Measurements from ENCODE around the gene NEK6. TPM values are rescaled to one million over a fixed set of nuclear protein-coding genes. Genes with fewer than 3 reads are reported as not detected.

The NEK6 gene
- total RNA-seq, 2 experiments from 2014 or later, result 0.89 to 1.7 TPM

DNA sequence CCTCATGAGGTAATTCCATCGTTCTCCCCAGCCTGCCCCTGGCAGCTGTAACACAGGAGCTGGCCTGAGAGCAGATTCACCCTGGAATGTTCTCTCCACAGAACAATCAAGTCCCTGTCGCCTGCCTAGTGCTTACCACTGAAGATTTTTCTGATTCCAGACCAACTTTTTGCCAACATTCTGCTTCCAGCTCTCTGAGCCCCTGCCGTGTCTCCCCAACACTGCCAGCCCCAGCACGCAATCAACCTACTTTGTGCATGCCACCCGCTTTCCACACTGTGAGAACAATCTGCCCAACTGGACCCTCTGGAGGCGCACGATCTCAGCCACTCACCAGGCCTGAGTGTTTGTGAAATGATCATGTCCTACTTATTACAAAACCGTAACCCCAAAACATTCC is 94.9 kb downstream of the NEK6 start:
- intact Hi-C loops (cut with DNase I, micrococcal nuclease), result no loop called here
- H3K36me3 ChIP-seq (ENCODE audit: insufficient read depth, low read length), result peaks cover 75% of the 10 kb centered on the region

DNA sequence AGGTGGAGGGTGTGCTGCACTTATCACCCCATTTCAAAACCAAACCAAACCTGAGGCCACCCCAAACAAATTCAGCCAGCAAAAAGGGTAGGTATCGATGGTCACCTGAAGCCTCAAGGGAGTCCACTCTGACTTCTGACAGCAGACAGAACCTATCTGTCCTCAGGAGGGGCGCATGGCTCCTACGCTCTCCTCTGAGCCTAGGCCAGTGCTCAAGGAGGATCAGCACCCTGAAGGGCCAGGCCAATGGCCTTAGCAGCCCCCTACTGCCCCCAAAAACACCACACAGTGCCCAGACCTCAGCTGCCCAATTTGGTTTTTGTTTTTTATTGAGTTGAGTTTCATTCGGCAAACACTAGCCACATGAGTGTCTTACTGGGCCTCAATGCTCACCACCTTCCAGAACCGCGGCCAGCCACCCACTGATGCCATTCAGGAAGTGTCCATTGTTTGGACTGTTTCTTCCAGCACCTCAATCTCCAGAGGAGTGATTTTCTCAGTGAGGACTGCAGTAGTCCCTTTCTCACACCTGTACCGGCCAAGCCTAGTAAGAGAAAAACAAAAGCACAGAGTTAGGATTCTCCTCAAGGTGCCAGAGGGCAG is 95.5 kb downstream of the NEK6 start:
- Mint-ChIP-seq H3K27me3 (no peaks in the 10 kb centered on the region), H3K27ac (no peak overlapping the region), H3K9me3 (no peaks in the 10 kb centered on the region), H3K4me1 (ENCODE audit: low read depth) (peaks cover 13% of the 10 kb centered on the region), H3K4me3 (no peak overlapping the region), H3K36me3 (ENCODE audit: low read depth) (peaks cover 83% of the 10 kb centered on the region)
- H3K4me1 ChIP-seq (ENCODE audit: insufficient read depth, low read length), result peaks cover 11% of the 10 kb centered on the region
- CTCF ChIA-PET, result no interaction called here
- H3K4me3 ChIP-seq (ENCODE audit: low read length), result no peak overlapping the region
- TF ChIP-seq, protein P1, sequence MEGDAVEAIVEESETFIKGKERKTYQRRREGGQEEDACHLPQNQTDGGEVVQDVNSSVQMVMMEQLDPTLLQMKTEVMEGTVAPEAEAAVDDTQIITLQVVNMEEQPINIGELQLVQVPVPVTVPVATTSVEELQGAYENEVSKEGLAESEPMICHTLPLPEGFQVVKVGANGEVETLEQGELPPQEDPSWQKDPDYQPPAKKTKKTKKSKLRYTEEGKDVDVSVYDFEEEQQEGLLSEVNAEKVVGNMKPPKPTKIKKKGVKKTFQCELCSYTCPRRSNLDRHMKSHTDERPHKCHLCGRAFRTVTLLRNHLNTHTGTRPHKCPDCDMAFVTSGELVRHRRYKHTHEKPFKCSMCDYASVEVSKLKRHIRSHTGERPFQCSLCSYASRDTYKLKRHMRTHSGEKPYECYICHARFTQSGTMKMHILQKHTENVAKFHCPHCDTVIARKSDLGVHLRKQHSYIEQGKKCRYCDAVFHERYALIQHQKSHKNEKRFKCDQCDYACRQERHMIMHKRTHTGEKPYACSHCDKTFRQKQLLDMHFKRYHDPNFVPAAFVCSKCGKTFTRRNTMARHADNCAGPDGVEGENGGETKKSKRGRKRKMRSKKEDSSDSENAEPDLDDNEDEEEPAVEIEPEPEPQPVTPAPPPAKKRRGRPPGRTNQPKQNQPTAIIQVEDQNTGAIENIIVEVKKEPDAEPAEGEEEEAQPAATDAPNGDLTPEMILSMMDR (IDR thresholded peaks at IDR 0.05), result no peak
- H3K27ac ChIP-seq (ENCODE audit: low read depth in 1 of 2, low read length in 2 of 2), result no peak overlapping the region
- intact Hi-C loops (cut with DNase I, micrococcal nuclease), result no loop called here
- H3K9me3 ChIP-seq (ENCODE audit: control insufficient read depth in 1 of 2, insufficient read depth in 1 of 2, low read length in 2 of 2), result no peaks in the 10 kb centered on the region
- H3K27me3 ChIP-seq (ENCODE audit: control insufficient read depth in 1 of 2, insufficient read depth in 2 of 2, low read length in 2 of 2), result no peaks in the 10 kb centered on the region
- DNase-seq (no peak), ATAC-seq (ENCODE audit: poor library complexity) (no peak)
- POLR2A ChIA-PET, result no interaction called here
- peaks cover 75% of the 10 kb centered on the region for H3K36me3 ChIP-seq (ENCODE audit: insufficient read depth, low read length)

More for the DNA sequence above, 94.9 kb downstream of the NEK6 start:
- H3K36me3 Mint-ChIP-seq (ENCODE audit: low read depth), result peaks cover 87% of the 10 kb centered on the region
- H3K9me3 Mint-ChIP-seq, result no peaks in the 10 kb centered on the region
- H3K4me3 Mint-ChIP-seq, result no peak overlapping the region
- no peak for ATAC-seq (ENCODE audit: poor library complexity)
- TF ChIP-seq, protein P1 (IDR thresholded peaks at IDR 0.05), result no peak
- POLR2A ChIA-PET, result no interaction called here
- no peak overlapping the region for H3K27ac ChIP-seq (ENCODE audit: low read depth in 1 of 2, low read length in 2 of 2)
- H3K9me3 ChIP-seq (ENCODE audit: control insufficient read depth in 1 of 2, insufficient read depth in 1 of 2, low read length in 2 of 2), result no peaks in the 10 kb centered on the region
- peaks cover 5% of the 10 kb centered on the region for H3K4me1 ChIP-seq (ENCODE audit: insufficient read depth, low read length)
- H3K27me3 ChIP-seq (ENCODE audit: control insufficient read depth in 1 of 2, insufficient read depth in 2 of 2, low read length in 2 of 2), result no peaks in the 10 kb centered on the region
- H3K4me1 Mint-ChIP-seq (ENCODE audit: low read depth), result peaks cover 10% of the 10 kb centered on the region
- CTCF ChIA-PET, result no interaction called here
- H3K4me3 ChIP-seq (ENCODE audit: low read length), result no peak overlapping the region
- no peaks in the 10 kb centered on the region for H3K27me3 Mint-ChIP-seq
- H3K27ac Mint-ChIP-seq, result no peak overlapping the region
- DNase-seq, result no peak

DNA sequence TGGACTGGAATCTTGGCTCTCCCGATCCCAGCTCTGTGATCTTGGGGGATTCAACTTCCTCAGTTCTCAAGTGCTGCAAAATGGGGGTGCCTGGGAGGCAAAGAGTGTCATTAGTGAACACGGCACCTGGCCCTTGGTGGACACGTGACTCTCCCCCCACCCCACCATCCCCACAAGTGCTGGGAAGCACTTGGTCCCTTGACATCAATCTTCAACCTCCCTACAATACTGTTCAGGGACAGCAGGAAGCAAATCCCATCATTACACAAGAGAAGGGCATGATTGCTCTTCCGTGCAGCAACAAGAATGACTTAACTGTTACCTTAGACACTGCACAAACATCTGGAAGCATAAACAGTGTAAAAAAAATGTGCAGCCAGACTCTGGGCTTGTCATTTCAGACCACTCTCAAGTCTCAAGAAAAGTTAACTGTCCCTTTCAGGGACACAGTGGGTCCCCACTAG is 96.1 kb downstream of the NEK6 start:
- no peaks in the 10 kb centered on the region for H3K9me3 Mint-ChIP-seq
- Histone ChIP-seq H3K27ac (ENCODE audit: low read depth in 1 of 2, low read length in 2 of 2) (no peak overlapping the region), H3K36me3 (ENCODE audit: insufficient read depth, low read length) (peaks cover 72% of the 10 kb centered on the region), H3K4me1 (ENCODE audit: insufficient read depth, low read length) (peaks cover 15% of the 10 kb centered on the region), H3K27me3 (ENCODE audit: control insufficient read depth in 1 of 2, insufficient read depth in 2 of 2, low read length in 2 of 2) (no peaks in the 10 kb centered on the region), H3K4me3 (ENCODE audit: low read length) (no peak overlapping the region), H3K9me3 (ENCODE audit: control insufficient read depth in 1 of 2, insufficient read depth in 1 of 2, low read length in 2 of 2) (no peaks in the 10 kb centered on the region)
- H3K27ac Mint-ChIP-seq, result no peak overlapping the region
- H3K4me3 Mint-ChIP-seq, result no peak overlapping the region
- intact Hi-C loops (cut with DNase I, micrococcal nuclease), result no loop called here
- ChIA-PET CTCF (no interaction called here), POLR2A (no interaction called here)
- TF ChIP-seq, protein P1 (IDR thresholded peaks at IDR 0.05), result no peak
- no peaks in the 10 kb centered on the region for H3K27me3 Mint-ChIP-seq
- H3K4me1 Mint-ChIP-seq (ENCODE audit: low read depth), result peaks cover 18% of the 10 kb centered on the region
- DNase-seq (no peak), ATAC-seq (ENCODE audit: poor library complexity) (no peak)
- peaks cover 77% of the 10 kb centered on the region for H3K36me3 Mint-ChIP-seq (ENCODE audit: low read depth)
